WTC11 (cell line): ENCODE measurements around the gene SMPDL3A. TPM values are rescaled to one million over a fixed set of nuclear protein-coding genes. Genes with fewer than 3 reads are reported as not detected.
A peak's percentile ranks its signal among the peaks of the same experiment; 100 is the strongest.

Experiments used
- ATAC-seq: fragments of 200-7000 bp; cut with Tn5 transposase; 2 replicates; pipeline ENCODE4 v1.10.0; 2021; ENCODE audit warnings: mild to moderate bottlenecking, moderate library complexity
- CTCF ChIA-PET: fragments of 300-600 bp; sonication (Branson Sonifier 250); formaldehyde crosslinking; loops from one replicate; lab custom pipeline; 2021; ENCODE audit warnings: antibody characterized with exemption; lab: Charles Lee
- POLR2A ChIA-PET: fragments of 350-600 bp; sonication (Branson Sonifier 250); formaldehyde crosslinking; loops from one replicate; lab custom pipeline; 2021; ENCODE audit warnings: antibody characterized with exemption; lab: Charles Lee
- DNase-seq: peaks from one replicate; pipeline ENCODE4 v3.0.0; 2021; ENCODE audit warnings: low spot score
- H3K27ac Mint-ChIP-seq: 2 replicates; pipeline ENCODE4 v1.8.0; 2021; ENCODE audit warnings: mixed read lengths
- H3K27me3 Mint-ChIP-seq: 2 replicates; pipeline ENCODE4 v1.8.0; 2021; ENCODE audit warnings: low read depth, mild to moderate bottlenecking, moderate library complexity, mixed read lengths
- H3K36me3 Mint-ChIP-seq: 2 replicates; pipeline ENCODE4 v1.8.0; 2021; ENCODE audit warnings: mixed read lengths
- H3K4me1 Mint-ChIP-seq: 2 replicates; pipeline ENCODE4 v1.8.0; 2022; ENCODE audit warnings: mixed read lengths
- H3K4me3 Mint-ChIP-seq: 2 replicates; pipeline ENCODE4 v1.8.0; 2021; ENCODE audit warnings: mild to moderate bottlenecking, moderate library complexity, mixed read lengths
- H3K9me3 Mint-ChIP-seq: 2 replicates; pipeline ENCODE4 v1.8.0; 2021; ENCODE audit warnings: mixed read lengths
- ATF1 ChIP-seq: sonication (generic); formaldehyde crosslinking; IDR thresholded peaks from 2 replicates; pipeline ENCODE4 v1.8.1; 2023; ENCODE audit warnings: mild to moderate bottlenecking, moderate library complexity, missing genetic modification reagents
- ELF4 ChIP-seq: sonication (generic); formaldehyde crosslinking; IDR thresholded peaks from 2 replicates; pipeline ENCODE4 v1.8.1; 2022; ENCODE audit warnings: low read depth, mild to moderate bottlenecking, moderate library complexity, missing genetic modification reagents
- EMX1 ChIP-seq: fragments of 250-450 bp; sonication (Bioruptor Pico); IDR thresholded peaks from 2 replicates; pipeline ENCODE4 v1.8.0; 2021; ENCODE audit warnings: mild to moderate bottlenecking
- ESRRA ChIP-seq: sonication (generic); formaldehyde crosslinking; IDR thresholded peaks from 2 replicates; pipeline ENCODE4 v1.8.1; 2022; ENCODE audit warnings: mild to moderate bottlenecking, missing genetic modification reagents, borderline replicate concordance
- FOXP1 ChIP-seq: sonication (generic); formaldehyde crosslinking; IDR thresholded peaks from 2 replicates; pipeline ENCODE4 v1.8.0; 2022; ENCODE audit warnings: missing genetic modification reagents, mild to moderate bottlenecking, moderate library complexity, borderline replicate concordance
- GABPB1 ChIP-seq: sonication (generic); formaldehyde crosslinking; IDR thresholded peaks from 2 replicates; pipeline ENCODE4 v1.8.1; 2023; ENCODE audit warnings: mild to moderate bottlenecking, missing genetic modification reagents
- HMGA2 ChIP-seq: fragments of 250-450 bp; sonication (Bioruptor Pico); IDR thresholded peaks from 2 replicates; pipeline ENCODE4 v1.4.0; 2021; ENCODE audit warnings: mild to moderate bottlenecking, moderate library complexity
- NFATC4 ChIP-seq: fragments of 250-450 bp; sonication (Bioruptor Pico); IDR thresholded peaks from 2 replicates; pipeline ENCODE4 v1.9.0; 2021; ENCODE audit warnings: mild to moderate bottlenecking
- NR2C2 ChIP-seq: sonication (generic); formaldehyde crosslinking; IDR thresholded peaks from 2 replicates; pipeline ENCODE4 v1.8.0; 2022; ENCODE audit warnings: mild to moderate bottlenecking, missing genetic modification reagents
- PRRX2 ChIP-seq: fragments of 250-450 bp; sonication (Bioruptor Pico); IDR thresholded peaks from 2 replicates; pipeline ENCODE4 v1.8.0; 2021; ENCODE audit warnings: mild to moderate bottlenecking
- RORB ChIP-seq: fragments of 250-450 bp; sonication (Bioruptor Pico); IDR thresholded peaks from 2 replicates; pipeline ENCODE4 v1.9.0; 2021; ENCODE audit warnings: mild to moderate bottlenecking
- SMAD3 ChIP-seq: sonication (generic); formaldehyde crosslinking; IDR thresholded peaks from 2 replicates; pipeline ENCODE4 v1.8.0; 2022; ENCODE audit warnings: missing genetic modification reagents, mild to moderate bottlenecking, borderline replicate concordance
- SOX15 ChIP-seq: fragments of 250-450 bp; sonication (Bioruptor Pico); IDR thresholded peaks from 2 replicates; pipeline ENCODE4 v1.9.0; 2021; ENCODE audit warnings: mild to moderate bottlenecking
- TEAD4 ChIP-seq: sonication (generic); formaldehyde crosslinking; IDR thresholded peaks from 2 replicates; pipeline ENCODE4 v1.8.0; 2022; ENCODE audit warnings: mild to moderate bottlenecking, missing genetic modification reagents
- ZNF121 ChIP-seq: sonication (generic); formaldehyde crosslinking; IDR thresholded peaks from 2 replicates; pipeline ENCODE4 v1.8.0; 2023; ENCODE audit warnings: missing genetic modification reagents
- total RNA-seq: library from RNA; stranded (reverse); gene quantifications from 3 replicates; pipeline ENCODE4 v1.2.3, GENCODE V29; 2021
- TF ChIP-seq, protein P1 (sequence below): sonication (generic); formaldehyde crosslinking; IDR thresholded peaks from 2 replicates; pipeline ENCODE4 v1.8.1; 2022; ENCODE audit warnings: low read depth, missing genetic modification reagents, borderline replicate concordance
- TF ChIP-seq, protein P2 (sequence below): sonication (generic); formaldehyde crosslinking; conservative IDR thresholded peaks from 2 replicates; pipeline ENCODE4 v1.8.1; 2022; ENCODE audit warnings: mild to moderate bottlenecking, missing genetic modification reagents
- TF ChIP-seq, protein P3 (sequence below): sonication (generic); formaldehyde crosslinking; IDR thresholded peaks from 2 replicates; pipeline ENCODE4 v1.8.1; 2022; ENCODE audit warnings: missing genetic modification reagents, borderline replicate concordance
- TF ChIP-seq, protein P4 (sequence below): sonication (generic); formaldehyde crosslinking; IDR thresholded peaks from 2 replicates; pipeline ENCODE4 v1.8.1; 2023; ENCODE audit warnings: mild to moderate bottlenecking, missing genetic modification reagents
- TF ChIP-seq, protein P5 (sequence below): fragments of 250-450 bp; sonication (Bioruptor Pico); IDR thresholded peaks from 2 replicates; pipeline ENCODE4 v2.1.2; 2022; ENCODE audit warnings: mild to moderate bottlenecking, moderate library complexity
- TF ChIP-seq, protein P6 (sequence below): sonication (generic); formaldehyde crosslinking; IDR thresholded peaks from 2 replicates; pipeline ENCODE4 v1.8.1; 2023; ENCODE audit warnings: mild to moderate bottlenecking, missing genetic modification reagents, moderate library complexity
- TF ChIP-seq, protein P7 (sequence below): fragments of 250-450 bp; sonication (Bioruptor Pico); conservative IDR thresholded peaks from 2 replicates; pipeline ENCODE4 v1.9.0; 2021; ENCODE audit warnings: mild to moderate bottlenecking

The SMPDL3A gene
- total RNA-seq, 1 experiment from 2014 or later = 2.1 TPM

DNA sequence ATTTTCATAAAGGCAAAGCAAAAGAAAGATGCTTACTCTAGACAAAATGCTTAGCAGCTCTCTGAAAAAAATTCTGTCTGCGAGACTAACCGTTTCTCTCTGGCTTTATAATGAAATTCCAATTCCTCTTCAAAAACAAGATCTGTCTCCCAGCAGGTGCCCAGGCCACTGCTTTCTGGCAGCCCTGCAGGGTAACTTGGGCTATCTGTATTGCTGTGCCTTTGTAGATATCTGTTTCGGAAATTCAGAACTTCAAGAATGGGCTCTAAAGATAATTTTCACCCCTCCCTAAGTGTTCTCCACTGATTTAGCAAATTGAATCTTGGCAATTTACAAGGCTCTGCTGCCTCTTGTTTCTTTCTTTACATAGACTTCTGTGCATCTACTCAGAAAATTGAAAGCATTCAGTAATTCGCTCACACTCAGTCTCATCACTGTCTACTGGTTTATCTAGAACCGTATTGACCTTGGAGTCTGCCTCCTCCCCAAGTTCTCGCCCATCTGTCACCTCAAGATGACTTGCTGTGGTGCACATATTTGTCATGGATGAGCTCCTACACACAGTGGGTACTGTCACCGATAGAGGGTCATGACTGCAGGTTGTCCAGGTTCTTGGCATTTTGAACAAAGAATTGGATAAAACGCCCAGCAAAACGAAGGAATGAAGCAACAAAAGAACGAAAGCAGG lies 35.9 kb upstream of the SMPDL3A start:
- TF ChIP-seq FOXP1 (no peak), ZNF121 (no peak), TEAD4 (CRISPR knock-in tag) (no peak), PRRX2 (CRISPR knock-in tag) (no peak), RORB (CRISPR knock-in tag) (no peak), ELF4 (CRISPR knock-in tag) (no peak), SOX15 (CRISPR knock-in tag) (no peak), EMX1 (no peak), GABPB1 (CRISPR knock-in tag) (no peak), SMAD3 (CRISPR knock-in tag) (no peak), ATF1 (CRISPR knock-in tag) (no peak)
- TF ChIP-seq, protein P1, sequence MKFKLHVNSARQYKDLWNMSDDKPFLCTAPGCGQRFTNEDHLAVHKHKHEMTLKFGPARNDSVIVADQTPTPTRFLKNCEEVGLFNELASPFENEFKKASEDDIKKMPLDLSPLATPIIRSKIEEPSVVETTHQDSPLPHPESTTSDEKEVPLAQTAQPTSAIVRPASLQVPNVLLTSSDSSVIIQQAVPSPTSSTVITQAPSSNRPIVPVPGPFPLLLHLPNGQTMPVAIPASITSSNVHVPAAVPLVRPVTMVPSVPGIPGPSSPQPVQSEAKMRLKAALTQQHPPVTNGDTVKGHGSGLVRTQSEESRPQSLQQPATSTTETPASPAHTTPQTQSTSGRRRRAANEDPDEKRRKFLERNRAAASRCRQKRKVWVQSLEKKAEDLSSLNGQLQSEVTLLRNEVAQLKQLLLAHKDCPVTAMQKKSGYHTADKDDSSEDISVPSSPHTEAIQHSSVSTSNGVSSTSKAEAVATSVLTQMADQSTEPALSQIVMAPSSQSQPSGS (CRISPR knock-in tag) = no peak
- TF ChIP-seq, protein P2, sequence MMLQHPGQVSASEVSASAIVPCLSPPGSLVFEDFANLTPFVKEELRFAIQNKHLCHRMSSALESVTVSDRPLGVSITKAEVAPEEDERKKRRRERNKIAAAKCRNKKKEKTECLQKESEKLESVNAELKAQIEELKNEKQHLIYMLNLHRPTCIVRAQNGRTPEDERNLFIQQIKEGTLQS (CRISPR knock-in tag) = no peak
- TF ChIP-seq, protein P3, sequence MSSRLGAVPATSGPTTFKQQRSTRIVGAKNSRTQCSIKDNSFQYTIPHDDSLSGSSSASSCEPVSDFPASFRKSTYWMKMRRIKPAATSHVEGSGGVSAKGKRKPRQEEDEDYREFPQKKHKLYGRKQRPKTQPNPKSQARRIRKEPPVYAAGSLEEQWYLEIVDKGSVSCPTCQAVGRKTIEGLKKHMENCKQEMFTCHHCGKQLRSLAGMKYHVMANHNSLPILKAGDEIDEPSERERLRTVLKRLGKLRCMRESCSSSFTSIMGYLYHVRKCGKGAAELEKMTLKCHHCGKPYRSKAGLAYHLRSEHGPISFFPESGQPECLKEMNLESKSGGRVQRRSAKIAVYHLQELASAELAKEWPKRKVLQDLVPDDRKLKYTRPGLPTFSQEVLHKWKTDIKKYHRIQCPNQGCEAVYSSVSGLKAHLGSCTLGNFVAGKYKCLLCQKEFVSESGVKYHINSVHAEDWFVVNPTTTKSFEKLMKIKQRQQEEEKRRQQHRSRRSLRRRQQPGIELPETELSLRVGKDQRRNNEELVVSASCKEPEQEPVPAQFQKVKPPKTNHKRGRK (CRISPR knock-in tag) = no peak
- TF ChIP-seq, protein P4, sequence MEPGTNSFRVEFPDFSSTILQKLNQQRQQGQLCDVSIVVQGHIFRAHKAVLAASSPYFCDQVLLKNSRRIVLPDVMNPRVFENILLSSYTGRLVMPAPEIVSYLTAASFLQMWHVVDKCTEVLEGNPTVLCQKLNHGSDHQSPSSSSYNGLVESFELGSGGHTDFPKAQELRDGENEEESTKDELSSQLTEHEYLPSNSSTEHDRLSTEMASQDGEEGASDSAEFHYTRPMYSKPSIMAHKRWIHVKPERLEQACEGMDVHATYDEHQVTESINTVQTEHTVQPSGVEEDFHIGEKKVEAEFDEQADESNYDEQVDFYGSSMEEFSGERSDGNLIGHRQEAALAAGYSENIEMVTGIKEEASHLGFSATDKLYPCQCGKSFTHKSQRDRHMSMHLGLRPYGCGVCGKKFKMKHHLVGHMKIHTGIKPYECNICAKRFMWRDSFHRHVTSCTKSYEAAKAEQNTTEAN (CRISPR knock-in tag) = no peak
- TF ChIP-seq, protein P5, sequence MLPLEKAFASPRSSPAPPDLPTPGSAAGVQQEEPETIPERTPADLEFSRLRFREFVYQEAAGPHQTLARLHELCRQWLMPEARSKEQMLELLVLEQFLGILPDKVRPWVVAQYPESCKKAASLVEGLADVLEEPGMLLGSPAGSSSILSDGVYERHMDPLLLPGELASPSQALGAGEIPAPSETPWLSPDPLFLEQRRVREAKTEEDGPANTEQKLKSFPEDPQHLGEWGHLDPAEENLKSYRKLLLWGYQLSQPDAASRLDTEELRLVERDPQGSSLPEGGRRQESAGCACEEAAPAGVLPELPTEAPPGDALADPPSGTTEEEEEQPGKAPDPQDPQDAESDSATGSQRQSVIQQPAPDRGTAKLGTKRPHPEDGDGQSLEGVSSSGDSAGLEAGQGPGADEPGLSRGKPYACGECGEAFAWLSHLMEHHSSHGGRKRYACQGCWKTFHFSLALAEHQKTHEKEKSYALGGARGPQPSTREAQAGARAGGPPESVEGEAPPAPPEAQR (CRISPR knock-in tag) = no peak
- TF ChIP-seq, protein P6, sequence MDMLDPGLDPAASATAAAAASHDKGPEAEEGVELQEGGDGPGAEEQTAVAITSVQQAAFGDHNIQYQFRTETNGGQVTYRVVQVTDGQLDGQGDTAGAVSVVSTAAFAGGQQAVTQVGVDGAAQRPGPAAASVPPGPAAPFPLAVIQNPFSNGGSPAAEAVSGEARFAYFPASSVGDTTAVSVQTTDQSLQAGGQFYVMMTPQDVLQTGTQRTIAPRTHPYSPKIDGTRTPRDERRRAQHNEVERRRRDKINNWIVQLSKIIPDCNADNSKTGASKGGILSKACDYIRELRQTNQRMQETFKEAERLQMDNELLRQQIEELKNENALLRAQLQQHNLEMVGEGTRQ = no peak
- no peak overlapping the region for H3K4me3 Mint-ChIP-seq
- peaks cover 93% of the 10 kb centered on the region for H3K27me3 Mint-ChIP-seq
- peaks cover 19% of the 10 kb centered on the region for H3K36me3 Mint-ChIP-seq
- CTCF ChIA-PET = interaction anchor here (0.7 to 1.6 kb wide), 3 partner anchors 86 to 224 kb away, joined by 3 to 4 read pairs (median 3); no protein-coding TSS in a partner anchor
- POLR2A ChIA-PET = no interaction called here
- 0 out of 2 replicates have a peak, but pooled peaks have one; percentile 25 for ATAC-seq
- peaks cover 25% of the 10 kb centered on the region for H3K9me3 Mint-ChIP-seq
- H3K4me1 Mint-ChIP-seq = peaks cover 41% of the 10 kb centered on the region
- H3K27ac Mint-ChIP-seq = no peak overlapping the region
- no peak for DNase-seq

DNA sequence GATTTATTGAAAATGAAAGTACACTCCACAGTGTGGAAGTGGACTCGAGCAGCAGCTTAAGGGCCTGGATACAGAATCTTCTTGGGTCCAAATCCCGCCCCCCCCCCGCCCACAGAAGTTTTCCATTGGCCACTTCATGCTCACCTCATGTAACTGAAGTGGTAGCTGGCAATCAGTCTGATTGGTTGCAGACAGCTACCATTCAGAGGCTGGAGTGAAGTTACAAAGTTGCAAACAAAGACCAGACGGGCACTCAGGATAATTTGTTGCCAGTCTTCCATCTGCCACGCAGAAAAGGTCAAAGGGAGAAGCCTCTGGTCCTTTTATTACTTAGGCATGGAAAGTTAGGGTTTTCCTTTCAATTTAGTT lies 35.4 kb upstream of the SMPDL3A start:
- H3K4me1 Mint-ChIP-seq = peaks cover 41% of the 10 kb centered on the region
- no peak for TF ChIP-seq NR2C2 (CRISPR knock-in tag)
- no peak for TF ChIP-seq EMX1
- TF ChIP-seq, protein P7, sequence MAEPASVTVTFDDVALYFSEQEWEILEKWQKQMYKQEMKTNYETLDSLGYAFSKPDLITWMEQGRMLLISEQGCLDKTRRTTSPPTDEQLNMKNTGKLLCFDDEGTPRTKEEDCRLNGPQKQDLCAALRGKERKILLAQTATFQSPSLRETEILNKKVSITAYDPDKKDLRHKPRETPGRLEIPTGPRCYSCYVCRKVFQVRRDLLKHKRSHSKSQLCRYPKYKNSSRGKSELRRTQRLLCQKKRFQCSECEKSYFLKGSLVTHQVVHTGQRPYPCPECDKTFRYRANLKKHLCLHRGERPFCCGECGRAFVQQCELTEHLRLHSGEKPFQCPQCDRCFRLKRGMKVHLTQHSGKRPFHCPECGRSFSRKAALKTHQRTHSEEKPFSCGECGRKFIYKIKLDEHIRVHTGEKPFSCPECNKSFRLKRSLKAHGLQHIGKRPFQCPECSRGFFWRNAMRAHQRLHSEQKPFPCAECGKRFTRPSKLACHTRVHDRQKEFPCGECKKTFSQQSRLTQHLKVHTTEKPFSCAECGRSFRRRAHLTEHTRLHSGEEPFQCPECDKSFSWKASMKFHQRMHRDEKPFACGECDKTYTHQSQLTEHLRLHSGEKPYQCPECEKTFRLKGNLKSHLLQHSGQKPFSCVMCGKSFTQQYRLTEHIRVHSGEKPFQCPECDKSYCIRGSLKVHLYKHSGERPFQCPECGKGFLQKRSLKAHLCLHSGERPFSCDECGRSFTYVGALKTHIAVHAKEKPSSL = no peak
- TF ChIP-seq NFATC4 (CRISPR knock-in tag) = no peak
- TF ChIP-seq ESRRA (CRISPR knock-in tag) = no peak
- TF ChIP-seq HMGA2 = no peak
- TF ChIP-seq, all 79 proteins: peak for 0
- ChIA-PET CTCF (interaction anchor here (0.7 to 1.6 kb wide), 4 partner anchors 9 to 223 kb away, joined by 3 to 4 read pairs (median 4); no protein-coding TSS in a partner anchor), POLR2A (no interaction called here)
- Mint-ChIP-seq H3K4me3 (no peak overlapping the region), H3K9me3 (peaks cover 20% of the 10 kb centered on the region), H3K27ac (no peak overlapping the region), H3K27me3 (peaks cover 92% of the 10 kb centered on the region), H3K36me3 (peaks cover 14% of the 10 kb centered on the region)
- DNase-seq (no peak), ATAC-seq (no peak)
